Loucy (cell line): Measurements from ENCODE around the gene CDT1.

Source experiments
- EZH2phosphoT487 ChIP-seq: fragments of 200-600 bp; IDR thresholded peaks from 2 replicates; pipeline ENCODE4 v1.6.1; 2018; ENCODE audit warnings: antibody characterized with exemption, mild to moderate bottlenecking, moderate library complexity, borderline replicate concordance
- TF ChIP-seq, protein P1 (sequence below): fragments of 200-600 bp; sonication (generic); conservative IDR thresholded peaks from 2 replicates; pipeline ENCODE4 v1.5.1; 2014; ENCODE audit warnings: mild to moderate bottlenecking, antibody characterized with exemption, low read length

DNA sequence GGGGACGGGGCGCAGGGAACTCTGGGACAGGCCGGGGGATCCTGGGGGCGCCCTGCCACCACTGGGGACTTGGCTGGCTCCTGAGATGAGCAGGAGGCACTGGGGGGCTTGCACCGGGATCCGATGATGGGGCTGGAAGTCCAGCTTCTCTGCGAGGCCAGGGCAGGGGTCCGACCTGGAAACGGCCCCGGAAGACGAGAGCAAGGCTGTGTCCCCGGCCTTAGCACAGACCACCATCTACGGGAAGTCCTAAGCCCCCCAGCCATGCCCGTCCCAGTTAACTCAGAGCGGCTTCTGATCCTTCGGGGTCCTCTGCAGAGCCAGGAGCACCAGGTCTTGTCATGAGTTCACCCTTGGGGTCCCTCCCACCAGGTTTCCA, 573 bp downstream of the CDT1 start:
- TF ChIP-seq, protein P1, sequence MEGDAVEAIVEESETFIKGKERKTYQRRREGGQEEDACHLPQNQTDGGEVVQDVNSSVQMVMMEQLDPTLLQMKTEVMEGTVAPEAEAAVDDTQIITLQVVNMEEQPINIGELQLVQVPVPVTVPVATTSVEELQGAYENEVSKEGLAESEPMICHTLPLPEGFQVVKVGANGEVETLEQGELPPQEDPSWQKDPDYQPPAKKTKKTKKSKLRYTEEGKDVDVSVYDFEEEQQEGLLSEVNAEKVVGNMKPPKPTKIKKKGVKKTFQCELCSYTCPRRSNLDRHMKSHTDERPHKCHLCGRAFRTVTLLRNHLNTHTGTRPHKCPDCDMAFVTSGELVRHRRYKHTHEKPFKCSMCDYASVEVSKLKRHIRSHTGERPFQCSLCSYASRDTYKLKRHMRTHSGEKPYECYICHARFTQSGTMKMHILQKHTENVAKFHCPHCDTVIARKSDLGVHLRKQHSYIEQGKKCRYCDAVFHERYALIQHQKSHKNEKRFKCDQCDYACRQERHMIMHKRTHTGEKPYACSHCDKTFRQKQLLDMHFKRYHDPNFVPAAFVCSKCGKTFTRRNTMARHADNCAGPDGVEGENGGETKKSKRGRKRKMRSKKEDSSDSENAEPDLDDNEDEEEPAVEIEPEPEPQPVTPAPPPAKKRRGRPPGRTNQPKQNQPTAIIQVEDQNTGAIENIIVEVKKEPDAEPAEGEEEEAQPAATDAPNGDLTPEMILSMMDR, result no peak
- no peak for TF ChIP-seq EZH2phosphoT487
